ENCODE results near the gene DHCR7.

GRCh38 chr11:71388637-71389235 is 59.5 kb downstream of the DHCR7 start:
- TF ChIP-seq CTCF (IDR thresholded peaks at IDR 0.05), result no peak
- TF ChIP-seq POLR2A (IDR thresholded peaks at IDR 0.05), result no peak
